Kidney capillary endothelial cell (primary cell): ENCODE results near the gene PROX2.

ENCODE experiments used
- DNase-seq: peaks from one replicate; pipeline ENCODE4 v3.0.0-alpha.2; 2018; ENCODE audit warnings: low spot score

Gene PROX2

DNA sequence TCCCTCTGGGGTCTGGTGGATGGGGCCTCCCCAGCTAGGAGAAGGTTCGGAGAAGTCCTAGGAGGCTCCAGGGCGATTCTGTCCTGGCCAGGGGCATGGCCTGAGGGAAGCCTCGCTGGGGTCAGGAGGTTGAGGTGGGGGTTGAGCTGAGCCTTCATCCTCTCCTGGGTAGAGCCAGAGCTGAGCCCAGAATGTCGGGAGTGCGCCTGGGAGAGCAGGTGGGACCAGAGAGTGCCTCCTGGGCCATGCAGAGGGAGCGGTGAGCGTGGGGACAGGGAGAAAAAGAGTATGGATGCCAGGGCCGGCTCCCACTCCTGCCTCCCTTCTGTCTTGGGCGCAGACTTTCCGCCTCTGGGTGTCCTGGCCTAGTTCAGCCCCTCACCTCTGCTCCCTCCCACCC, 34.0 kb upstream of the PROX2 start:
- DNase-seq, result no peak

DNA sequence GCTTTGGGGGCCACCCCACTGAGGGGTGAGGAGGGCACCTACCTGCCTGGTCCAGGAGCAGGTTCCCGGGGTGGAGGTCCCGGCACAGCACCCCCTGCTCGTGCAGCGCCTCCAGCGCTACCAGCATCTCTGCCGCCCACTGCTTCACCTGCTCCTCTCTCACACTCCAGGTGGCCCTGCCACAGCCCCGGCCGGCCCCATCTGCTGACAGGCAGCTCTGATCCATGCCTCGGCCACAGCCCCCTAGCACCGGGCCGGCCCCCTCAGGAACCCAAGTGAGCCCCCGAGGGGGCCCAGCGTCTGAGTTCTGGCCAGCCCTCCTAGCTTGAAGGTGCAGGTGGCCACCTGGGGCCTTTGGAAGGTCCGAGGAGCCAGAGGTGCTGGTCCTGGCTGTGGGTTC, 33.6 kb upstream of the PROX2 start:
- no peak for DNase-seq

DNA sequence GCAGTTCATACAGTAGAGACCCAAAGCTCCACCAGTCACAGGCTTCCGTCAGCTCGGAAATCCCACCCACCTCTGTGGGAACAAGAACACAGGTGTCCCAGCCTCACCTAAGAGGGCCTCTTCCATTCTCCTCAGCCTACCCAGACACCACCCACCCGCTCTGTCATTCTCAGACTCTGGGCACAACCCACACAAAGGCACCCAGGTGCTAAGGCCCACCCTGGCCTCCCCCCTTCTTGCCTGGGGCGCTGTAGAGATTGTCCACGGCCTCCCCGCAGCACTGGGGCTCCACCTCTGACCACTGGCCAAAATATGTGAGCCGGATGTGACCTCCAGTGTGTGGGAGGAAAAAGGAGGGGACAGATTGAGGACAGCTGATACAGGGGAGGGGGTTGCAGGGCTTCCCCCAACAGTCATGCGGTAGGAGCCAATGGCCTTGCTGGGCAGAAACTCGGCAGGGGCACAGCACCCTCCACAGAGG, 33.0 kb upstream of the PROX2 start:
- DNase-seq, result no peak

DNA sequence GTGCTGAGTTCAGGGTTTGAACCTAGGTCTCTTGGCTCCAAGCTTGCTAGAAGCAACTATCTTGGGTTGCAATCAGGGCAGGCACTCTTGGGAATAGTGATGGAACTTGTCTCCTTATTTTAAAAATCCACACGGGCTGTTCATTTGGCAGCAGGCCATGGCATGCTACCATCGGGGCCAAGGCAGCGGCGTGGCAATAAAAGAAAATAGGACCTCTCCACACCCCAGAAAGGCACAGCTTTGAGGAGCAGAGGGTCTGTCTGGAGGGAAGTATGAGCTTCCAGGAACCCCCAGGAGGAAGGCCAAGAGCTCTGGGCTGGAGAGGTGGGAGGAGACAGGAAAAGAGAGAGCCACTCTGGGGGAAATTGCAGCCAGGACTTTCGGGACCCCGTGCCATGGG, 31.8 kb upstream of the PROX2 start:
- no peak for DNase-seq

DNA sequence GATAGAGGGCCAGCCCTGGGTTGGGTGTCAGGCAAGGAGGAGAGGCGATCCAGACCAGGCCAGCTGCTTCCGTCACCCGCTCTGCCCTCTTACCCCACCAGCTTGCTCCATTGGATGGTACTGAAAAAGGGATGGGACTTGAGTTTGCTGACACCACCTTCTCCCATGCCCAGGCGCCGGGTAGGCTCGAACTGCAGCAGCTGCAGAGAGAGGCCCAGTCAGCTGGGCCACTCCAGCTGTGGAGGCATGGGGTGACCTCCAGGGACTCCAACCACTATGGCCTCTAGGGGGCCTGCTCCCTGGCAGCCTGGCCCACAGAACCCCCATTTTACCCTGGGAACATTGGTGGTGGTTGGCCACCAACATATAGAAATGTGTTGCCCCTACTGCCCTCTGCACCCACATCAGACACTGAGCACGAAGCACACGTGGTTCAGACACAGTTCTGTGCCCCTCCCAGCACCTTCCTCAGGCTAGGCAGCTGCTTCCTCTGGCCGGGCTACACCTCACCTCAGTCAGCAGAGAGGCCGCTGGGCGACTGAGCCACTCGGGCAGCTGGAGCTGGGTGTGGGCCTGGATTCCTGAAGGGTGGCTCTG, 31.1 kb upstream of the PROX2 start:
- DNase-seq, result no peak

DNA sequence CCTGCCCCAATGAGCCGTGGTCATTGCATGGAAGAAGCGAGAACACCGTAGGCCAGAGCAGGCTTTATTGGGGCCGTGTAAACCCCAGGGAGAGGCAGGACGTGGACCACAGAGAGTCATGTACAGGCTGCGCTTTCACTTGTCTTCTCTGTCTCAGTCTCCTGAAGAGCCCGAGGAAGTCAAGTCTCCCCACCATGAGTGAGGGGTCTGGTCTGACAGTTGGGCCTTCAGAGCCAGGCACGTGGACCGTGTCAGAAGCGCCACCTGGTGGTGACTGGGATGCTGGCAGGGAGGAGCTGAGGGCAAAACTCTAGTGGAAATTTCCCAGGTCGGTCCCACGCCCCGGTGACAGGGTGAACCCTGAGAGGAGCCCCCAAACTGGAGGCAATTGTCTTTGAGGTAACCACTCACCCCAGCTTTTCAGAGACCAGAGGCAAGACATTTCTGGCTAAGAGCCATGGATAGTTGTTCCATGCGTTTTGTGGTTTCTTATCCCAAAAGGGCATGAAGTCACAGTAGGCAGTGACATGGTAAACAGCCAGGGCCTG, 29.7 kb upstream of the PROX2 start:
- DNase-seq, result peak; percentile 49

DNA sequence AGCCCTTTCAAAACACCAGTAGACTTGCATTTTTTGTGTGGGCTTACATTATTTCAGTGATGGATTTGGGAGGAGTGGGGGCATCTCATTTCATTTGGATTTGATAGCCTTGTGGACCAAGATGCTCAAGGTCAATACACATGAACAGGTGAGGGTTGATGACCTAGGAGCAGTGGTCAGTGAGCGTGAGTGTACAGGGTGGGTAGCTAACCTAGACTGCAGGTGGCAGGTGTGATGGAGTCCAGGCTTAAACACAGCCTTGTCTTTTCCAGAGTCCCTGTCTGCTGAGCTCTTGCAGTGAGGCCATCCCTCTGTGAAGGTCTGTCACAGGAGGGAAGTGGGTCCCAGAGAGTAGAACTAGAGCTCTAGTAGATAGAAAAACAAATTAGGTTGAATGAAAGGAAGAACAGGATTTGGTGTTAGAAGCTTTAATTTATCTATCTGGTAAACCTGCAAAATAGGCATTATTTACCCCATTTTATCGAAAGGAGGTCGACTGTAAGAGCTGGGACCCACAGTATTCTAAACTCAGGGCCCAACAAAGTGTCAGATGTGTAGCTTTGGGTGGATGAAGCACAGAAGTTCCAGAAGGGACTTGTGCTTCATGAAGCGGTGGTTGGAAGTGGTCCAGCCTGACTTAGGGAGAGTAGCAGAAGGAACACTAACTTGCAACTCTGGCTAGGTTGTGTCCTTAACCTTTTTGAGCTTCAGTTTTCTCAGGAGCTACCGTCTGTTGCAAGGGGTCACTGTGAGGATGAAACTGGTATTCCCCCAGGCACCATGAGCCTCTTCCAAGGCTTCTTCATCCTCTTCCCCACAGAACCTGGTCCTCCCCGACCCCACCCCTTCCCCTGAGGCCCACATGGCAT, 28.9 kb upstream of the PROX2 start:
- DNase-seq, result no peak

DNA sequence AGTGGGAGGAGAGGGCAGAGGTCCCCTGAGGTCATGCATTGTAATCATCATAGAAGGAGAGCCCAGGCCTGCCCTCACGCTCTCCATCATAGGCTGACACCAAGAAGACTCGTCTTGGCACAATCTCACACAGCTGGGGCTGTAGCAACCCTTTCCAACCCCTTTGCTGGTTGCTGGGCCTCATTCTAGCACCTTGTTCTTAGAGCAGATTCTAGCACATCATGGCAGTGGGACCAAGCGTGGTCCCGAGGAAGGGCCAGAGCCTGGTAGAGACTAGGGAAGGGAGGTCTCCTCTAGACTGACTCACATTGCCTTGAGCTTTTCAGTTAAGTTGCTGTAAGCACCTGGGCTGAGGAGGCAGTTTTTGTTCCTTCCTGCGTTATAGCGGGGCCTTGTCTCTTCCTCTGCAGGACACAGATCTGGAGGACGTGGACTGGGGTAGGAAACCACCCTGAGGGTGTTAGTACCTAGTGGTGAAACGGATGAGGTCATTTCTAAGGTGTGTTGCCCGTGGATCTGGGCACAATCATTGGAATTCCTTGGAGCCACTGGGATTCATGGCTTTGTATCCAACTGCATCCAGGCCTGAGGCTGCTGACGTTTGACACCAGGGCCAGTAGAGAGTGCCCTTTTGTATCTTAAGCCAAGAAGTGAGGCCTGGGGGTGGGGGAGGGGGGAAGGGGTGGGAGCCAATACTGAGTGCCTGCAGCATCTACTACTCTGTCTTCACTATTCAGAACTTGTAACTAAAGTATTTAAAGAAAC, 27.2 kb upstream of the PROX2 start:
- no peak for DNase-seq

DNA sequence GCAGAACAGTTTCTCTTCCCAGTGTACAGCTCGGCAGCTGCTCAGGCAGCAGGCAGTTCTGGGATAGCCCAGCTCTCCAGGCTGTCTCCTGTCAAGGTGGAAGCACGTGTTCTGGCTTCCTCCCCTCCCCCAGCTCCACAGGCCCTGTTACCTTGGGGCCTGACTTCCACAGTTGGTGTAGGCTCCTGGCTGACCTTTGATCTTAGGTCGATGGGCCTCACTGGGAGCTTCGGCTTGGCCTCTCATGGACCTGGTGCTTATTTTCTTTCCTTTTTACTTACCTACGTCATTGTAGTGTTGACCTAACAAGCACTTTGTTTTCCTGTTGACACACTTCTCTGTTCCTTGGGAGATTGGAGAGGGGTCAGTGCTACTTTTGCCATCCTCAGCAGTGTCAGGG, 22.7 kb upstream of the PROX2 start:
- DNase-seq, result no peak

DNA sequence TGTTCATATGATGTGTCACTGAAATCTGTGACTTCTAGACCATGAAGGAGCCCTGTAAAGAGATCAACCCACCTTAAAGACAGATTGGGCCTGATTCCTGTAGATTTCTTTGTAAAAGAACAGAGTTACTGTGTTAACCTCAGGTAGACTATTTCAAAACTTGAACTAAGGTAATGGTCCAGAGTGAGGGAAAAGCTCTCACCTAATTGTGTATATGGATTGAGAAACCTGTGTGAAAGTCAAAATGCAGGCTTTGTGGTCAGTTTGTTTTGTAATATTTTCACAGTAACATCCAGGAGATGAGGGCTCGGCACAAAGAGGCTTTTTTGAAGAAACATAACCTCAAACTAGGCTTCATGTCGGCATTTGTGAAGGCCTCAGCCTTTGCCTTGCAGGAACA, 22.1 kb upstream of the PROX2 start:
- no peak for DNase-seq

DNA sequence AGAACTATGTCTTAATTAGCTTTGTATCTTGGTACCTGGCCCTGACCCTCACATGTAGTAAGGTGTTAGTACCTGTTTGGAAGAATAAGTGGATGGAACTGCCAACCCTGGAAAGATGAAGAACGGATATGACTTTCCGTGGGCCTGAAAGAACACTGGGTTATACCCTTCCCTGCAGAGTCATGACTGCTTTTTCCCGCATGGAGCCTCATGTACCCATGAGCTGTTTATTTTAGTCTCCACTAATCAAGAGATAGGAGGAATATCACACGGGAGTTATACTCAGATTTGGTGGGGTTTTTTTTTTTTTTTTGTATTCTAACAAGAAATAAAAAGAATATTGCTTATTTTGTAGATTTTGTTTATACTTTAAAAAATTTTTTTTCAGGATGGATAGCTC, 21.7 kb upstream of the PROX2 start:
- no peak for DNase-seq

DNA sequence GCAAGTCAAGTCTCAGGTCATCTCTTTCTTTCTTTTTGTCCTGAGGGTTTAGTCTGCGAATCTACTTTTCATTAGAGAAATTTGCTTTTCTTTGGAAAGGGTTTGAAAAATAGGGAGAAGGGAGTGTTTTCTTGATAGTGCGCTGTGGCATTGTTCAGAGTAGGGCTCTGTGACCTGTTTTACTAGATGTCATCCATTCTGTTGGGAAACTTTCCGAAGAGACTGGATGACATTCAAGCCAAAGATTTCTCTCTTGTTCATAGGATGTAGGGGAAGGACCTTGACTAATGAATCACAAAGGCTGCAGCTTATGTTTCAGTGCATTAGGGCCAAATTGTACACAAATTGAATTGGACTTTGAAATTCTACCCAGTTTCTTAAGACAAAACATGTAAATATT, 20.5 kb upstream of the PROX2 start:
- DNase-seq, result no peak

DNA sequence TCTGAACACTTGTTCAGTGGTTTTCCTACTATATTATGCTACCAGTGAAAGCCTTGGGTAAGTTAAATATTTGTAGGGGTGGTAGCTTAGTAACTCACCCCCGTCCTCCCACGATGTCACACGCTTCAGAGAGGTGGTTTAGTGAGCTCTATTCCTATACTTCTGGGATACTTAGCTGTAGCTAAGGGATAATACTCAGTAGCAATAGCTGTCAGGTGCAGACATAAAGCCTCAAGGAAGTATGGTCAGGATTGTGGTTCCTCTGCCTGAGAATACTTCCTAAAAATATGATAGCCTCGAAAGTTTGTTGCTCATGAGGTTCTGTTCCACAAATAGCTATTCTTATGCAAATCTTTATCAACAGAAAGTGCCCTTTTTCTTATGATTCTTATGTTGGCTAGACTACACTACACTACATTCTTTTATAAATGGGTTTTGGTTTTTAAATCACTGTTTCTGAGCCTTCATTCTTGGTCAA, 17.7 kb upstream of the PROX2 start:
- DNase-seq, result no peak

DNA sequence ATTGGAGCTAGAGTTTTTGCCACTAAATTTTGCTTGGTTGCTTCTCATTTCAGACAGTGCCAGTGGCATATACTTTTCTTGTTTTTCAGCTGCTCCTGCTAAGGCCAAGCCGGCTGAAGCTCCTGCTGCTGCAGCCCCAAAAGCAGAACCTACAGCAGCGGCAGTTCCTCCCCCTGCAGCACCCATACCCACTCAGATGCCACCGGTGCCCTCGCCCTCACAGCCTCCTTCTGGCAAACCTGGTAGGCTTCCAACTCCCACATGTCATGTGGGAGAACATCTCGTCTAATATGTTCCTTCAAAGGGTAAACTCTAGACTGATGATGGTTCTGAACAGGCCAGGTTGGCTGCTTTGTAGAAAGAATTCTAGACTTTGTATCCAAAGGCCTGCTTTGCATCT, 16.8 kb upstream of the PROX2 start:
- no peak for DNase-seq

DNA sequence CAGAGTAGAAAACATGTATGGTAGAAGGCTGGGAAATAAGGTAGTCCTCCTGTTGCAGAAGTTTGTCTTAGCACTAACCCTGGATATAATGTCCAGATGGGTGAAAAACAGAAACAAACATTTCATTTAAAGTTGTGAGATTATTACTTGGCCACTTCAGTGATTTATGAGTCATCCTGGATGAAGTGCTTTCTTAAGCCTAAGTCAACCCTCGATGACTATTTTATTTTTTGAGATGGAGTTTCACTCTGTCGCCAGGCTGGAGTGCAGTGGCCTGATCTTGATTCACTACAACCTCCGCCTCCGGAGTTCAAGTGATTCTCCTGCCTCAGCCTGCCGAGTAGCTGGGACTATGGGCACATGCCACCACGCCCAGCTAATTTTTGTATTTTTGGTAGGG, 15.9 kb upstream of the PROX2 start:
- DNase-seq, result no peak

DNA sequence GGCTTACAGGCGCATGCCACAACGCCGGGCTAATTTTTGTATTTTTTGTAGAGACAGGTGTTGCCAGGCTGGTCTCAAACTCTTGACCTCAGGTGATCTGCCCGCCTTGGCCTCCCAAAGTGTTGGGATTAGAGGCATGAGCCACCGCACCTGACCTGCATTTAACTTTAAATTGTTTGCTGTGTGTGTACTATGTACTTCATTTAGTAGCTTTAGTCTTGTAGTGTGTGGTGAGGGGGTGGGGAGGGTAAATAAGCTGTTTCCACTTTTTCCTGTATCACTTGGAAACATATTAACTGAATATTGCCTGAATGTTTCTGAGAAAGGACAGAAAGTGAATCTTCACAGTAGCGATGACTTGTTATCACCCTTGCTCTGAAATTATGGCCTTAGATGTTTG, 14.3 kb upstream of the PROX2 start:
- DNase-seq, result no peak

DNA sequence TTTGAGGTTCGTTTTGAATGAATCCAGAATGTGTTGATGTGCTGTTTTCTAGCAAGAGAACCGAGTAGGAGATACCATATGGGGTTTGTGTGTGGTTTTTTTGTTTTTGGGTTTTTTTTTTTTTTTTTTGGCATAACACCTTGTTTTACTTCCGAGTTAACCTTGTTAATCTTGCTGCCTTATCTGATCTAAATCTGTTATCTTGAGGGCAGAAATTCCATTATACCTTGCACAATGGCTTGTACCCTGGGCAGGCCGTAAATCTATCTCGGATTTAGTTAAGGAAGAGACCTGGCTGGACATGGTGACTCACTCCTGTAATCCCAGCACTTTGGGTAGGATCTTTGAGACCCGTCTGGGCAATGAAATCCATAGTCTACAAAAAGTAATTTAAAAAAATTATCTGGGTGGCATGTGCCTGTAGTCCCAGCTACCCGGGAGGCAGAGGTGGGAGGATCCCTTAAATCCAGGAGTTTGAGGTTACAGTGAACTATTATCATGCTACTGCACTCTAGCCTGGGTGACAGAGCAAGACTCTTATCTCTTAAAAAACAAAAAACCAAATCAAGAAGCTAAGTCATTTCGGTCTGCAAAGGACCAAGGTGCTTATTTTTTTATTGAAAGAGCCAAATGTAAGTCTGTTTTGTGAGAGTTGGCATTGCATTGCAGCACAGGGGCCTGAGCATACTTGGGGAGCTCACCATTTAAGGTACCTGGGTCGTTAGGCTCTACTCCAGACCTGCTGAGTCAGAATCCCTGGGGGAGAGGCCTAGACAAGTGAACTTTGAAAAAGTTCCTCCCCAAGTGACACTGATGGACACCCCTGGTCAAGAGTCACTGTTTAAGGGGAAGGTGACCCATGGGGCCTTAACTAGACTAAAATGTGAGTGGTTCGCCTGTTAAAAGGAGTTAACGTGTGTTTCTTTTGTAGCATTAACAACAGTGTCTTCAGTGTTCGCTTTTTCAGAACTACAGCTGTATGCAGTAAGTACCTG, 12.5 kb upstream of the PROX2 start:
- no peak for DNase-seq

DNA sequence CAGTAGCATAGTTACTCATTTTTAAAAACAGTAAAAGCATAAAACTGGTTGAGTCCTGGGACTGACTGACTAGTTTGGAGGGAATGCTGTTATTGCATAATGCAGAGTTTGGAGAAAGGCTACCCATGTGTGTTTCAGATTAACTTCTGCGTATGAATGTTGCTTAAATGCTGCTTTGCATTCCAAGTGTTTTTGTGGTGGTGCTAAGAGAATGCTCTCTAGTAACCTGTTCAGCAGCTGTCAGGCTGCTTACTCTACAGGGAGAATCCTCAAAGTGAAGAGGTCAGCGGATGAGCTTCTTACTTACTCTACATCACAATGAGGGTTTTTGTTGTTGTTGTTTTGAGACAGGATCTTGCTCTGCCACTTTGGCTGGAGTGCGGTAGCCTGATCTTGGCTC, 10.1 kb upstream of the PROX2 start:
- DNase-seq, result no peak

DNA sequence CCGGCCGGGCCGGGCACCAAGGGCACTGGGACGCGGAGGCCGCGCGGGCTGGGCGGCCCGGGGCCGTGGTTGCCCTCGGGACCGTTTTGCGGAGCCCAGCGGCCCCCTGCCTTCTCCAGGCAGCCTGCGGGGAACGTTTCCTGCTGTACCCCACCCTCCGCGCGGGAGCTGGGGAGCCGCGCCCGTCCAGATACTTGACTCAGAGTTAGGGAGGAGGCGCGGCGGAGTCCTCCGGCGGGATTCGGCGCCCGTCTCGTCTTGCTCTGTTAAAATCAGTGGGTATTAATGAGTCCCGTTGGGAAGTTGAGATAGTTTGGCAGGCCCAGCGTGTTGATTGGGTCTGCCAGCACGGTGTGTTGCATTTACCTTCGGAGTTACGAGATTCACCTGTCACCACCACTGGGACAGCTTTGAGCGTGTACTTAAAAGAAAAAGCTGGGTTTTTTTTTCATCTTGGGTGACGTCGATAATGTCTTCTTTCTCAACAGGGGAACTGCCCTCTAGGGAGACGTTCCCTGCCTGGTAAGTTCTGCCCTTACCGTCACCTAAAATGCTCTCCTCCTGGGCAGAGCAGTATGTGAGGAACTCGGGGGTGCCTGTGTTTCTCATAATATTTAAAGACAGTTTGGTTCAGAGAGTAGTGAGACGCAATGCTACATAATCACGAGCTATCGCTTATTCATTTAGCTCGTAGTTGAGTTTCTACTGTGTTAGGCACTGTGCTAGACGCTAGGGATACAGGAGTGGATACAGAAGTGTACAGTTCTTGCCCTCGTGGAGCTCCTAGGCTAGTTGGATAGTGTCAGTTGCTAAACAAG, 6.4 kb upstream of the PROX2 start:
- no peak for DNase-seq

DNA sequence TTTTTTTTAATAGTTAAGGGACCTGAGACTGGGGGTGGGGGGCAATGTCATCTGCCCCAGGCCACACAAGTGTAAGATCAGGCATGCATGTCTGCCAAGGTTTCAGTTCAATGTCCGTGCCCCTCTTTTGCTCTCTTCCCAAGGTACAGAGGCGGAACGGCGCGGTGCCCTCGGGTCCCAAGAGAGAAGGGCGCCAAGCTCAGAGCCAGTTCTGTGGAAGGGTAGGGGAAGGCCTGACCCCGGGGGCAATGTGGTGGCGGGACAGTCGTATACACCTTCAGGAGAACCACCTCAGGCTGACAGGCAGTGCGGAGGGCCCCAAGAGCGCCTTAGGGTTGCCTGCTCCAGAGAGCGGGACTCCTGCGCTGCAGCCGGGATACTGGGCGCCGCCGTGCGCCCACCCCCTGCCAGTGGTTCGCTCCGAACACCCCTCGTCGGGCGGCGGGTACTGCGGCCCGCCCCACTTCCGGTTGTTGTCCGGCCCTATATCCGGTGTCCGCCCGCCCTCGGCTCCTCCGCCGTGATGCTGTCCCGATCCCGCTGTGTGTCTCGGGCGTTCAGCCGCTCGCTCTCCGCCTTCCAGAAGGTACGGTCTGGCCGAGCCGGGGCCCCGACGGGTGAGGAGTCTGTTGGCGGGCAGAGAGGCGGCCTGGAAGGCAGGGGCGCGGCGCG, 5.6 kb upstream of the PROX2 start, which contains the start of gene DLST:
Gene DLST (plus strand): TSS at position 486 of the 672 bp plus-strand sequence. CDS start 38 bp downstream, at position 524.
- peak; percentile 80 for DNase-seq
